ENCODE data around the gene EGR1.

Gene EGR1

DNA sequence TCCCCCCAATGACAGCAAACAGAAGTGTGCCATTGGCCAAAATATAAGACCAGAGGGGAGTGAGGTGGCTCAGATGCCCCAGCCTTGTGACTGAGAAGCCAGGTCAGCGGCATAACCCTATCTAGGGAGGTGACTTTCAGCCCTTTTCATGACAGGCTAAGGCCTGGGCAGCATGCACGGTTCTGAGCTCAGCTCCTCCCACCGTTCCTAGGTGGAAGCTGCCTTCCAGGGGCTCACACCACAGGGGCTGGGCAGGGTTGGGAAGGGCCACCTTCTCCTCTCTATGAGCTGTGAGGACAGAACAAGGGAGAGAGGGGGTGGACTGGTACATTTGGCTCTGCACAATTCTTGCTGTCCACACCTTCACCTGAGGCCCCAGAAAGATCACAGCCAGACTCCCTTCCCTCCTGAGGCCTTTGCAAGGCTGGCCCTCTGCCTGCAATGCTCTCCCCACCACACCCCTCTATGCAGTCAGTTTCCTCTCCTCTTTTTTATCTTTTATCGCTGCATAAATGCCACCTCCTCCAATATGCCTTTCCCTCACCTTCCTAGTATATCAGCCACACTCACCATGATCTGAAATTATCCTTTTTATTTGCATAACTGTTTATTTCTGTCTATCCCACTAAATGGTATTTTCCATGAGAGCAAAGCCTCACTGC is 5.1 kb upstream of the EGR1 start:
- Histone ChIP-seq H3K27ac (no peak overlapping the region), H3K4me3 (no peak overlapping the region)
- no peak for DNase-seq (ENCODE audit: low spot score)
- TF ChIP-seq, protein P1, sequence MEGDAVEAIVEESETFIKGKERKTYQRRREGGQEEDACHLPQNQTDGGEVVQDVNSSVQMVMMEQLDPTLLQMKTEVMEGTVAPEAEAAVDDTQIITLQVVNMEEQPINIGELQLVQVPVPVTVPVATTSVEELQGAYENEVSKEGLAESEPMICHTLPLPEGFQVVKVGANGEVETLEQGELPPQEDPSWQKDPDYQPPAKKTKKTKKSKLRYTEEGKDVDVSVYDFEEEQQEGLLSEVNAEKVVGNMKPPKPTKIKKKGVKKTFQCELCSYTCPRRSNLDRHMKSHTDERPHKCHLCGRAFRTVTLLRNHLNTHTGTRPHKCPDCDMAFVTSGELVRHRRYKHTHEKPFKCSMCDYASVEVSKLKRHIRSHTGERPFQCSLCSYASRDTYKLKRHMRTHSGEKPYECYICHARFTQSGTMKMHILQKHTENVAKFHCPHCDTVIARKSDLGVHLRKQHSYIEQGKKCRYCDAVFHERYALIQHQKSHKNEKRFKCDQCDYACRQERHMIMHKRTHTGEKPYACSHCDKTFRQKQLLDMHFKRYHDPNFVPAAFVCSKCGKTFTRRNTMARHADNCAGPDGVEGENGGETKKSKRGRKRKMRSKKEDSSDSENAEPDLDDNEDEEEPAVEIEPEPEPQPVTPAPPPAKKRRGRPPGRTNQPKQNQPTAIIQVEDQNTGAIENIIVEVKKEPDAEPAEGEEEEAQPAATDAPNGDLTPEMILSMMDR (IDR thresholded peaks at IDR 0.05): no peak

DNA sequence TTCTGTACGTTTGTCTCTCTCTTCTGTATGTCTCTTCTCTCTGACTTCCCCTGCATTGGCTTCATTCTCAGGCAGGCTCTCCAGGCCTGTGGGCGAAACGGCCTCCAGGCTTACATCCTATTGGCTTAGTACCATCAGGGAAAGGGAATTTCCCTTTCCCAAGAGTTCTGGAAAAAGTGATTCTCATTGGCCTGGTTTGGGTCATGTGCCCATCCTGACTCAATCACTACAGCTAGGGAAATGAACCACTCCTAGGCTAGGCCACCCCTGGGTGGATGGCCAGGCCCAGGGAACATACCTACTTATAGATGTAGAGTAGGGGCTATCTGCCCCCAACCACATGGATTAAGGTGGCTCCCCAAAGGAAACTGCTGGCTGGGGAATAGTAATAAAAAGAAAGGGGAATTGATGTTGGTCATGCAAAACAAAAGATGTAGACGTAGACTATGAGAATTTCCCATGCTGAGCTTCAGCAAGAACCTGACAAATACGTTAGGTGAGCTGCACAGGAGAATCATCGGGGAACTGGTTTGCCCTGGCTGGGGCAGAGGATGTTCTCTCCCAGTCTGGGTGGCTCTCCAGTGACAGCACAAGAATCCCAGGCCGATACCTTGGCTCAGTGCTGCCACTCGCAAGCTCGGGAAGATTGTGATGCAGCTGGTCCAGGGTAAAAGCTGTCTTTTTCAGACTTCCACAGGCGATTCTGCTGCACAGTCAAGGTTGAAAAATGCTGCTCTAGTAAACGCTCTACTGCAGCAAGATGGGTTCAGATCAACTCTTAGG is 3.7 kb upstream of the EGR1 start:
- TF ChIP-seq, protein P1 (IDR thresholded peaks at IDR 0.05): no peak
- Histone ChIP-seq H3K4me3 (no peak overlapping the region), H3K27ac (peak overlapping the region in 1 of 2 donors; percentile 46)
- DNase-seq (ENCODE audit: low spot score): no peak

DNA sequence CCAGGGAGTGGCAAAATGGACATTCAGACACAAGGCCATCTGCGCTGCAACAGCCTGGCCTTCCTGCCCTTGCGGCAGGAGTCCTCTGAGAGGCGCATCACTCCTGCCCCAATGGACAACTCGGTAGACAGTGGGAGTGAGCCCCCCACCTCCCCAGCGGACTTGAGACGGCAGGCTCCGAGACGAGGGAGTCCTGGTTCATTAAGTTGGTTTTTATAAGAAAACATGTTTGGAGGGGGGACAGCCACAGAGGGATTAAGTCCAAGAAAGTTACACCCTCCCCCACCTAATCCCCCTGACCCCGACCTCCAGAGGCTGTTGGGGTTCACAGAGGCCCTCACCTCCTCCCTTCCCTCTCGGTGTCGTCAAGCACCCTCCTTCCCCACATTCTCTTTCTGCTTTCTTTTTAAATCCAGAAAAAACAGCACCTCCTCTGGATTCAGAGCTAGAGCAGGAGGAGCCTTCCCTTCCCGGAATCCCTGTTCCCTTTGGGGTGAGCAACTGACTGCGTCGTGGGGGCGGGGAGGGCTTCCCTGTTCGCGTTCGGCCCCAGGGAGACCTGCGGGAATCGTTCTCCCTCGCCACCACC is 1.8 kb upstream of the EGR1 start:
- TF ChIP-seq, protein P1 (IDR thresholded peaks at IDR 0.05): no peak
- Histone ChIP-seq H3K4me3 (peak overlapping the region; percentile 87), H3K27ac (peak overlapping the region; percentile 99)
- peak; percentile 85 for DNase-seq (ENCODE audit: low spot score)

DNA sequence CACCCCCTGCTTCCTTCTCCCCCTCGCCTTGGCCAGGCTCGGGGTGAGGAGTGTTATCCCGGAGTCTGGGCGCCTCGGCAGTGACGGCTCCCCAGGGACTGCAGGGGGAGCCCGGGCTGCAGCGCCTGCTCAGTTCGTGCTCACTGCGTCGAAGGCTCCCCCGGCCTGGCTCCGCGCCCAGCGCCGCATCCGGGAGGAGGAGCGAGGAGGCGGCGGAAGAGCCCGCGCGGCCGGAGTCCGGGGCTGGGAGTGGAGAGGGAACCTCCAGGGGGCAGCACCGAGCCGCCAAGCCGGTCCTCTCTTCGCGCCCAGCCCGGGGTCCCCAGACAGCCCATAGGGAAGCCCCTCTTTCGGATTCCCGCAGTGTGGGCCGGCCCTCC is 1.3 kb upstream of the EGR1 start:
- peak overlapping the region; percentile 87 for H3K4me3 ChIP-seq
- peak overlapping the region; percentile 99 for H3K27ac ChIP-seq
- TF ChIP-seq, protein P1 (IDR thresholded peaks at IDR 0.05): peak; percentile 92
- DNase-seq (ENCODE audit: low spot score): peak; percentile 97

DNA sequence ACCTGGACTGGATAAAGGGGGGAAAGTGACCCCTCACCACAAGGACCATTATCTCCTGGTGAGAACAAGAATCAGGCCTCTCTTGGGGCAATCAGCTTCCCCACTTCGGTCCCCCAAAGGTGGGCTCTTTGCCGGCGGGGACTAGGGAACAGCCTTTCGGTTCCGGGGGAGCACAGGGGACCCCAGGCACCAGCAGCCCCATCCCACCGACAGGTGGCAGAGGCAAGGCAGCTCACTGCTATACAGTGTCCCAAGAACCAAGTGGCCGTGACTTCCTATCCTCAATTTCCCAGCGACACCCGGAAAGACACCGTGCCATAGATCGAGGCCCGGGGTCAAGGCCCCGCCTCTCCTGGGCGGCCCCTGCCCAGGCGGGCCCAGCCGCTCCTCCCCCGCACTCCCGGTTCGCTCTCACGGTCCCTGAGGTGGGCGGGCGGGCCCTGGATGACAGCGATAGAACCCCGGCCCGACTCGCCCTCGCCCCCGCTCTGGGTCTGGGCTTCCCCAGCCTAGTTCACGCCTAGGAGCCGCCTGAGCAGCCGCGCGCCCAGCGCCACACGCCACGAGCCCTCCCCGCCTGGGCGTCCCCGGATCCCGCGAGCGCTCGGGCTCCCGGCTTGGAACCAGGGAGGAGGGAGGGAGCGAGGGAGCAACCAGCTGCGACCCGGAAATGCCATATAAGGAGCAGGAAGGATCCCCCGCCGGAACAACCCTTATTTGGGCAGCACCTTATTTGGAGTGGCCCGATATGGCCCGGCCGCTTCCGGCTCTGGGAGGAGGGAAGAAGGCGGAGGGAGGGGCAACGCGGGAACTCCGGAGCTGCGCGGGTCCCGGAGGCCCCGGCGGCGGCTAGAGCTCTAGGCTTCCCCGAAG is 655 bp upstream of the EGR1 start:
- peak overlapping the region; percentile 99 for H3K27ac ChIP-seq

More for the DNA sequence above, 655 bp upstream of the EGR1 start:
- TF ChIP-seq, protein P1 (IDR thresholded peaks at IDR 0.05): peak; percentile 40
- peak; percentile 99 for DNase-seq (ENCODE audit: low spot score)
- peak overlapping the region; percentile 87 for H3K4me3 ChIP-seq

All from coronary artery (tissue), 2 donors.